22Rv1 (cell line): ENCODE measurements around the gene CAP2.

Experiments used
- H3K27ac ChIP-seq: fragments of 450-650 bp; 2 replicates; pipeline ENCODE4 v1.5.1; 2017
- ZFX ChIP-seq: fragments of 450-650 bp; IDR thresholded peaks from 2 replicates; pipeline ENCODE4 v1.6.1; 2017; ENCODE audit warnings: antibody characterized with exemption, borderline replicate concordance
- TF ChIP-seq, protein P1 (sequence below): fragments of 450-650 bp; IDR thresholded peaks from 2 replicates; pipeline ENCODE4 v1.5.1; 2017; ENCODE audit warnings: mild to moderate bottlenecking

Gene CAP2

DNA sequence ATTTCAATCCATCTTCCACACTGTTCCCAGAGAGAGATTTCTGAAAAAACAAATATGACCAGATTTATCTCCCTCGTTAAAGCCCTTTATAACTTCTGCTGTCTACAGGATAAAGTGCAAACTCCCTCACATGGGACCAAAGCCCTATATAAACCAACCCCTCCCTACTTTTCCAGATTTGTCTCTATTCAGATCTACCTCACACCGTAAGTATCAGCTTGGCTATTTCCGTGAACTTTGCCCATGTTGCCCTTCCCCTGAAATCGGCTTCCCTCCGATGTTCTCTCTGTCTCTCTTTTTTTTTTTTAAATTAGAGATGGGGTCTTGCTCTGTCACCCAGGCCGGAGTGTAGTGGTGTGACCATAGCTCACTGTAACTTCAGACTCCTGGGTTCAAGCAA lies 194.6 kb downstream of the CAP2 start:
- TF ChIP-seq, protein P1, sequence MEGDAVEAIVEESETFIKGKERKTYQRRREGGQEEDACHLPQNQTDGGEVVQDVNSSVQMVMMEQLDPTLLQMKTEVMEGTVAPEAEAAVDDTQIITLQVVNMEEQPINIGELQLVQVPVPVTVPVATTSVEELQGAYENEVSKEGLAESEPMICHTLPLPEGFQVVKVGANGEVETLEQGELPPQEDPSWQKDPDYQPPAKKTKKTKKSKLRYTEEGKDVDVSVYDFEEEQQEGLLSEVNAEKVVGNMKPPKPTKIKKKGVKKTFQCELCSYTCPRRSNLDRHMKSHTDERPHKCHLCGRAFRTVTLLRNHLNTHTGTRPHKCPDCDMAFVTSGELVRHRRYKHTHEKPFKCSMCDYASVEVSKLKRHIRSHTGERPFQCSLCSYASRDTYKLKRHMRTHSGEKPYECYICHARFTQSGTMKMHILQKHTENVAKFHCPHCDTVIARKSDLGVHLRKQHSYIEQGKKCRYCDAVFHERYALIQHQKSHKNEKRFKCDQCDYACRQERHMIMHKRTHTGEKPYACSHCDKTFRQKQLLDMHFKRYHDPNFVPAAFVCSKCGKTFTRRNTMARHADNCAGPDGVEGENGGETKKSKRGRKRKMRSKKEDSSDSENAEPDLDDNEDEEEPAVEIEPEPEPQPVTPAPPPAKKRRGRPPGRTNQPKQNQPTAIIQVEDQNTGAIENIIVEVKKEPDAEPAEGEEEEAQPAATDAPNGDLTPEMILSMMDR, result no peak
- no peak for TF ChIP-seq ZFX
- H3K27ac ChIP-seq, result no peak overlapping the region

DNA sequence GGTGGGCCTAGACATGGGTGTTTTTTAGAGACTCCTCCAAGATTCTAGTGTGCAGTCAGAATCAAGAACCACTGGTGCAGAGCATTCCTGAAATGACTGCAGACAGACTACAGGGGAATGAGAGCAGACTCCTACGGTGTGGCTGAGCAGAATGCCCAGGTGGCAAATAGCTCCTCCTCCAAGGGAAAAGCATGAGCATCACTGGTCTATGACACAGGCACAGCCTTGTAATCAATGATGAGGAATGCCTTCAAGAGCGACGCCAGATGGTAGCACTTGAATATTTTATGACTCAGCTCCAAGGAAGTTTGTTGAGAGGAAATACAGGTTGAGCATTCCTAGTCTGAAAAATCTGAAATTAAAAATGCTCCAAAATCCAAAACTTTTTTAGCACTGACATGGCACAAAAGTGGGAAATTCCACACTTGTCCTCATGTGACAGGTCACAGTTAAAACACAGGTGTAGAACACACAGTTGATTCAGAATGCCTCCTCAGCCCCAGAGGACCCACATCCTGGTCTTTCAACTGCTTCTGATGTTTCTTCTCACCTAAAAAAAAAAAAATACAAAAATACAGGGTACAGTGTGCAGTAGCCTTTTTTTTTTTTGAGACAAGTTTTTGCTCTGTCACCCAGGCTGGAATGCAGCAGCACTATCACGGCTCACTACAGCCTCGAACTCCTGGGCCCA lies 196.2 kb downstream of the CAP2 start:
- no peak for TF ChIP-seq ZFX
- TF ChIP-seq, protein P1, result no peak
- no peak overlapping the region for H3K27ac ChIP-seq

DNA sequence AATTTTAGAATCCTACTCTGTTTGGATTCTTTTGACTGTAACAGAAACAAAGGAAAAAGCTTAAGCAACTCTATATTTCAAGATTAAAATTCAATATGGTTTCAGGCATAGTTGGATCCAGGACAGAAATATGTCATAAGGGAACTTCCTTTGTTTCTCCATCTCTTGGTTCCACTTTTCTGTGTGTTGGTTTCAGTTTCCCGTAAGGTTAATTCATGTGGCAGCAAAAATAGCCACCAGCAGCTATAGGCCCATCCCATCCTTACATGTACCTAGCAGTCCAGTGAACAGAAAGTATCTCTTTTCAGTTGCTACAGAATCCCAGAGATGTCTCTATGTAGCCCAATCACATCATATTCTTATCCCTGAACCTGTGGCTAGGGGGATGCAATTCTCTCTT lies 197.9 kb downstream of the CAP2 start:
- TF ChIP-seq, protein P1, result no peak
- TF ChIP-seq ZFX, result no peak
- no peak overlapping the region for H3K27ac ChIP-seq

DNA sequence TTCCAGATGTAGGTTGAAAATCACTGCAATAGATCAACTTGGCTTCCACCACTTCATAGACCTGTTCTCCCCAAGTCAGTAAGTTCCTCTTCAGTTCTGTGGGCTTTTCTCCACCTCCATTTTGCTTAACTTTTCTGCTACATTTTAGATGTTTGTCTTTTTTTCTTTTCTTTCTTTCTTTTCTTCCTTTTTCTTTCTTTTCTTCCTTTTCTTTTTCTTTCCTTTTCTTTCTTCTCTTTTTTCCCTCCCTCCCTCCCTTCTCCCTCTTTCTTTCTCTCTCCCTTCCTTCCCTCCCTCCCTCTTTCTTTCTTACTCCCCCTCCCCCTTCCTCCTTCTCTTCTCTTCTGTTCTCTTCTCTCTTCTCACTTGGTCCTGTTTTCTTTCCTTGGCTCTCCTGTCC lies 199.9 kb downstream of the CAP2 start:
- H3K27ac ChIP-seq, result no peak overlapping the region
- no peak for TF ChIP-seq ZFX
- TF ChIP-seq, protein P1, result no peak

DNA sequence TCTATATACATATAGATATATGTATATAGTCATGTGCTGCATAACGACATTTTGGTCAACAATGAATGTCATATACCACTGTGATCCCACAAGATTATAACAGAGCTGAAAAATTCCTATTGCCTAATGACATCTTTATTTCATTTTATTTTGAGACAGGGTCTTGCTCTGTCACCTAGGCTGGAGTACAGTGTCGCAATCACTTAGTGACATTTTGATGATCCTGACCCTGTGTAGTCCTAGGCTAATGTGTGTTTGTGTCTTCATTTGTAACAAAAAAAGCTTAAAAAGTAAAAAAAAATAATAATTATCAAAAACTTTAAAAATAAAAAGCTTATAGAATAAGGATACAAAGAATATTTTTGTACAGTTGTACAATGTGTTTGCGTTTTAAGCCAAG lies 202.7 kb downstream of the CAP2 start:
- no peak overlapping the region for H3K27ac ChIP-seq
- TF ChIP-seq, protein P1, result no peak
- TF ChIP-seq ZFX, result no peak

DNA sequence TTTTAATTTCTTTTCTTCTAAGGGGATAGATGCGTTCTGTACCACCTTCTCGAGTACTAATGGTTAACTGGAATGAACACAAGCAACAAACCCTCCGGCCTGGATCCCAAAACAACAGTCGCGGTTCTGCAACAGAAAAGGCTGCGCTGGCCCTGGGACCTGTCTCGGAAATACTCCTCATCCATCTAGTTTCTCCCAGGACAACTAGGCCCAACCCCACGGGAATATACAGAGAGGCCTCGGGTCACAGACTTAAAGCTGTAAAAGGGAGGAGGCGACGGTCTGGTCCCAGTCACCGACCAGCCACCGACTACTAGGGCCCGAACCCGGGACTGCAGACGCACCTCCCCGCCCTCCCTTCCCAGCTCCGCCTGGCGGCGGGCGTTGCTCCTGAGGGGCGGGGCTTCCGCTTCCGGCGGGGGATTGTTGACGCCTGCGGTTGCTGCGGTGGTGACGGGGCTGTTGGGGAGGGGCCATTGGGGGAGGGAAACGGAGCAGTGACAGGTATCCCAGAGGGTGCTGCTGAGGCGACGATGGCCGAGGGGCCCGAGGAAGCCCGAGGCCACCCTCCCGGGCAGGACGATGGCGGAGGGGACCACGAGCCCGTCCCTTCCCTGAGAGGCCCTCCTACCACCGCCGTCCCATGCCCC lies 206.6 kb downstream of the CAP2 start, which contains the start of gene FAM8A1:
TSS of gene FAM8A1 (plus strand) at position 426 of the 650 bp plus-strand sequence. CDS start at position 534, 108 bp downstream.
- TF ChIP-seq ZFX, result no peak
- TF ChIP-seq, protein P1, result peak; percentile 30; the same call in 1 of the 2 replicates
- peak within 1 kb of the TSS; percentile 64 for H3K27ac ChIP-seq
